ENCODE results near the gene HTATSF1.

Gene HTATSF1

GRCh38 chrX:136497556-136498052, at the start of gene HTATSF1:
Gene HTATSF1 (plus strand): TSS chrX:136497592. CDS start chrX:136497685, 93 bp downstream.
- peak in 9 of 58 donors; percentile 9 to 56 (median 33) for DNase-seq

- DNase-seq, result no peak
These were observed 49.4 kb upstream of the HTATSF1 start for GRCh38 chrX:136447968-136448367.

- no peak for DNase-seq
These were observed 47.2 kb upstream of the HTATSF1 start for GRCh38 chrX:136450050-136450830.

GRCh38 chrX:136452614-136453013, 44.8 kb upstream of the HTATSF1 start:
- no peak for DNase-seq

- no peak for DNase-seq
These were observed 44.3 kb upstream of the HTATSF1 start for GRCh38 chrX:136453114-136453513.

- DNase-seq, result no peak
These were observed 43.6 kb upstream of the HTATSF1 start for GRCh38 chrX:136453771-136454170.

- no peak for DNase-seq
These were observed 41.3 kb upstream of the HTATSF1 start for GRCh38 chrX:136456133-136456532.

- DNase-seq, result no peak
These were observed 40.0 kb upstream of the HTATSF1 start for GRCh38 chrX:136457303-136457917.

- no peak for DNase-seq
These were observed 32.8 kb upstream of the HTATSF1 start for GRCh38 chrX:136464589-136464988.

GRCh38 chrX:136467303-136467702, 30.1 kb upstream of the HTATSF1 start:
- DNase-seq, result no peak

- no peak for DNase-seq
These were observed 28.8 kb upstream of the HTATSF1 start for GRCh38 chrX:136468391-136469103.

- no peak for DNase-seq
These were observed 23.7 kb upstream of the HTATSF1 start for GRCh38 chrX:136473663-136474062.

- DNase-seq, result peak in 4 of 58 donors; percentile 0 to 16 (median 5)
These were observed 22.2 kb upstream of the HTATSF1 start for GRCh38 chrX:136475236-136475635.

- DNase-seq, result no peak
These were observed 20.9 kb upstream of the HTATSF1 start for GRCh38 chrX:136476501-136476900.

GRCh38 chrX:136477026-136477425, 20.4 kb upstream of the HTATSF1 start:
- no peak for DNase-seq

- DNase-seq, result no peak
These were observed 17.0 kb upstream of the HTATSF1 start for GRCh38 chrX:136480383-136480782.

- no peak for DNase-seq
These were observed 9.7 kb upstream of the HTATSF1 start, which contains the start of gene BRS3 for GRCh38 chrX:136487647-136488046. Gene BRS3 (plus strand): TSS chrX:136487947. CDS start chrX:136488115, 168 bp downstream.

GRCh38 chrX:136488706-136489105, 8.7 kb upstream of the HTATSF1 start:
- DNase-seq, result no peak

GRCh38 chrX:136491832-136492231, 5.6 kb upstream of the HTATSF1 start:
- no peak for DNase-seq

GRCh38 chrX:136493011-136493410, 4.4 kb upstream of the HTATSF1 start:
- no peak for DNase-seq

GRCh38 chrX:136495043-136495442, 2.3 kb upstream of the HTATSF1 start:
- DNase-seq, result no peak

- DNase-seq, result no peak
These were observed 1.1 kb upstream of the HTATSF1 start for GRCh38 chrX:136496186-136496763.
